SU-DHL-6 (cell line): ENCODE data around the gene PATZ1.
"Not testable (repeated sequence)": the region's sequence is repeated elsewhere in the genome, so short reads cannot be mapped to it uniquely, and the experiment has no call there.

ENCODE experiments used
- H2AFZ ChIP-seq: fragments of 200-600 bp; sonication (generic); 2 replicates; pipeline ENCODE4 v1.6.1; 2014; ENCODE audit warnings: low read depth, mild to moderate bottlenecking, moderate library complexity, mixed read lengths, antibody characterized with exemption, low read length; ENCODE audit not compliant: severe bottlenecking
- H3F3A ChIP-seq: fragments of 200-600 bp; shearing (Covaris generic); 2 replicates; pipeline ENCODE4 v1.6.0; 2016; ENCODE audit warnings: antibody characterized with exemption, mild to moderate bottlenecking; ENCODE audit not compliant: insufficient read depth
- H3K27ac ChIP-seq: fragments of 200-600 bp; sonication (generic); 2 replicates; pipeline ENCODE4 v1.5.1; 2016; ENCODE audit warnings: low read depth, mild to moderate bottlenecking, low read length, moderate library complexity, mixed read lengths
- H3K27me3 ChIP-seq: fragments of 200-600 bp; sonication (generic), shearing (Covaris generic); 2 replicates; pipeline ENCODE4 v1.6.0; 2014; ENCODE audit warnings: mild to moderate bottlenecking, low read length
- H3K36me3 ChIP-seq: fragments of 200-600 bp; sonication (generic); 2 replicates; pipeline ENCODE4 v1.6.1; 2014; ENCODE audit warnings: mild to moderate bottlenecking, low read length, mixed read lengths
- H3K4me2 ChIP-seq: fragments of 300-600, 200-600 bp; shearing (Covaris generic), sonication (generic); 2 replicates; pipeline ENCODE4 v1.6.0; 2014; ENCODE audit warnings: low read length, low read depth, mild to moderate bottlenecking; ENCODE audit not compliant: poor library complexity, severe bottlenecking
- H3K4me3 ChIP-seq: fragments of 200-600 bp; sonication (generic); 2 replicates; pipeline ENCODE4 v1.5.1; 2014; ENCODE audit warnings: antibody characterized with exemption, low read length, mild to moderate bottlenecking, mixed read lengths; ENCODE audit not compliant: insufficient read depth, poor library complexity, severe bottlenecking
- H3K79me2 ChIP-seq: fragments of 200-600 bp; sonication (generic); 2 replicates; pipeline ENCODE4 v1.6.1; 2014; ENCODE audit warnings: mild to moderate bottlenecking, low read length, moderate library complexity; ENCODE audit not compliant: insufficient read depth
- H3K9ac ChIP-seq: fragments of 200-600 bp; sonication (generic); 2 replicates; pipeline ENCODE4 v1.7.0; 2014; ENCODE audit warnings: mild to moderate bottlenecking, low read length
- H3K9me2 ChIP-seq: fragments of 200-600 bp; sonication (generic); replicated peaks from 2 replicates; pipeline ENCODE4 v1.6.1; 2014; ENCODE audit warnings: low read length; ENCODE audit not compliant: insufficient read depth
- H3K9me3 ChIP-seq: fragments of 200-600 bp; sonication (generic); 2 replicates; pipeline ENCODE4 v1.6.1; 2014; ENCODE audit warnings: low read length, mixed read lengths; ENCODE audit not compliant: insufficient read depth
- H4K20me1 ChIP-seq: fragments of 200-600 bp; sonication (generic); 2 replicates; pipeline ENCODE4 v1.6.1; 2014; ENCODE audit warnings: low read depth, mild to moderate bottlenecking, antibody characterized with exemption, low read length, moderate library complexity, mixed read lengths
- CTCF ChIP-seq: fragments of 200-600 bp; sonication (generic); IDR thresholded peaks from one replicate; pipeline ENCODE4 v1.5.1; 2017; ENCODE audit warnings: antibody characterized with exemption, mild to moderate bottlenecking, low read length, moderate library complexity; ENCODE audit not compliant: insufficient read depth, poor library complexity, severe bottlenecking
- EZH2phosphoT487 ChIP-seq: fragments of 200-600 bp; sonication (generic), shearing (Covaris generic); conservative IDR thresholded peaks from 2 replicates; pipeline ENCODE4 v1.6.1; 2018; ENCODE audit warnings: mild to moderate bottlenecking, antibody characterized with exemption, low read length, moderate library complexity, mixed read lengths

PATZ1 gene

GRCh38 chr22:31346255-31346732, at the start of gene PATZ1:
Gene PATZ1, minus strand, starts transcription at chr22:31346346. Its CDS starts 744 bp downstream, at chr22:31345602.
- Histone ChIP-seq H3K9me3 (no peaks in the 10 kb centered on the region), H3K4me2 (peak within 1 kb of the TSS; percentile 98), H3F3A (peaks cover 32% of the 10 kb centered on the region), H3K79me2 (peaks cover 36% of the 10 kb centered on the region), H3K9ac (peak within 1 kb of the TSS; percentile 94), H2AFZ (peak within 1 kb of the TSS; percentile 81), H4K20me1 (no peaks in the 10 kb centered on the region), H3K9me2 (no peaks in the 10 kb centered on the region), H3K27ac (peak within 1 kb of the TSS; percentile 85), H3K27me3 (no peaks in the 10 kb centered on the region), H3K4me3 (peak within 1 kb of the TSS; percentile 82), H3K36me3 (no peaks in the 10 kb centered on the region)
- no peak for TF ChIP-seq CTCF
- TF ChIP-seq EZH2phosphoT487 = no peak

GRCh38 chr22:31394326-31394725, 48.2 kb upstream of the PATZ1 start:
- H3K4me3 ChIP-seq = no peak overlapping the region
- H4K20me1 ChIP-seq = no peaks in the 10 kb centered on the region
- no peak for TF ChIP-seq EZH2phosphoT487
- TF ChIP-seq CTCF = no peak
- no peaks in the 10 kb centered on the region for H3K9me3 ChIP-seq
- no peak overlapping the region for H2AFZ ChIP-seq
- no peak overlapping the region for H3K4me2 ChIP-seq
- no peak overlapping the region for H3K9ac ChIP-seq
- no peak overlapping the region for H3K27ac ChIP-seq
- no peaks in the 10 kb centered on the region for H3K27me3 ChIP-seq
- no peaks in the 10 kb centered on the region for H3K9me2 ChIP-seq
- H3F3A ChIP-seq = 0 out of 2 replicates have a peak, but pooled peaks cover 8% of the 10 kb centered on the region
- no peaks in the 10 kb centered on the region for H3K79me2 ChIP-seq
- no peaks in the 10 kb centered on the region for H3K36me3 ChIP-seq

GRCh38 chr22:31393893-31394292, 47.7 kb upstream of the PATZ1 start:
- no peak overlapping the region for H3K4me2 ChIP-seq
- H3K27ac ChIP-seq = no peak overlapping the region
- no peaks in the 10 kb centered on the region for H3K79me2 ChIP-seq
- H3K9ac ChIP-seq = no peak overlapping the region
- H4K20me1 ChIP-seq = no peaks in the 10 kb centered on the region
- no peak overlapping the region for H3K4me3 ChIP-seq
- H3K9me3 ChIP-seq = no peaks in the 10 kb centered on the region
- TF ChIP-seq EZH2phosphoT487 (no peak), CTCF (no peak)
- no peaks in the 10 kb centered on the region for H3K27me3 ChIP-seq
- no peaks in the 10 kb centered on the region for H3K36me3 ChIP-seq
- 0 out of 2 replicates have a peak, but pooled peaks cover 8% of the 10 kb centered on the region for H3F3A ChIP-seq
- no peaks in the 10 kb centered on the region for H3K9me2 ChIP-seq
- no peak overlapping the region for H2AFZ ChIP-seq

- H3K9me3 ChIP-seq, H3K4me2 ChIP-seq, H3K27ac ChIP-seq, H3K79me2 ChIP-seq, H3K9ac ChIP-seq, H3F3A ChIP-seq, H4K20me1 ChIP-seq, H3K27me3 ChIP-seq, H3K36me3 ChIP-seq, H3K9me2 ChIP-seq, H2AFZ ChIP-seq, H3K4me3 ChIP-seq: not testable (repeated sequence)
These were observed 32.5 kb upstream of the PATZ1 start for GRCh38 chr22:31378651-31379050.
